Testis (tissue), 2 donors: ENCODE results near the gene POMT2.

Experiments used
- CTCF ChIP-seq, 3 experiments: fragments of 450-650 bp in 2 of 3; fragments of 200-600 bp in 1 of 3; sonication (generic) in 1 of 3; IDR thresholded peaks; one replicate each; pipeline ENCODE4 v1.5.1; 2016 to 2019; ENCODE audit warnings: antibody characterized with exemption in 3 of 3, mild to moderate bottlenecking in 2 of 3, moderate library complexity in 1 of 3
- POLR2A ChIP-seq: fragments of 450-650 bp; IDR thresholded peaks from one replicate; pipeline ENCODE4 v1.6.1; 2017; ENCODE audit warnings: antibody characterized with exemption, mild to moderate bottlenecking, moderate library complexity

- TF ChIP-seq POLR2A = no peak
- TF ChIP-seq CTCF (IDR thresholded peaks at IDR 0.05) = no peak
These were observed 36.6 kb downstream of the POMT2 start for GRCh38 chr14:77284066-77284465.
